ENCODE data around the gene MYO1D.

GRCh38 chr17:32471652-32472051 lies 405.3 kb downstream of the MYO1D start:
- TF ChIP-seq CTCF (conservative IDR thresholded peaks at IDR 0.05; ENCODE audit: low read length): no peak
- TF ChIP-seq EZH2phosphoT487 (IDR thresholded peaks at IDR 0.05; ENCODE audit: borderline replicate concordance, low read depth, low read length): no peak
